ENCODE measurements around the gene RPGRIP1. TPM values are rescaled to one million over a fixed set of nuclear protein-coding genes. Genes with fewer than 3 reads are reported as not detected.

RPGRIP1 gene
- total RNA-seq, 1 donor from 2014 or later = not detected

GRCh38 chr14:21257394-21257909 is 22.4 kb upstream of the RPGRIP1 start:
- TF ChIP-seq CTCF (IDR thresholded peaks at IDR 0.05; ENCODE audit: insufficient read depth, low read length, poor library complexity, severe bottlenecking) = no peak
- no peak overlapping the region for H3K4me3 ChIP-seq (ENCODE audit: low read depth, low read length)
- DNase-seq (ENCODE audit: low read depth) = no peak
- peaks cover 2% of the 10 kb centered on the region for H3K36me3 ChIP-seq (ENCODE audit: control insufficient read depth, insufficient read depth, low read length)
- no peaks in the 10 kb centered on the region for H3K27me3 ChIP-seq (ENCODE audit: control insufficient read depth, insufficient read depth, low read length)

- Histone ChIP-seq H3K27me3 (ENCODE audit: control insufficient read depth, insufficient read depth, low read length) (no peaks in the 10 kb centered on the region), H3K4me3 (ENCODE audit: low read depth, low read length) (no peak overlapping the region), H3K36me3 (ENCODE audit: control insufficient read depth, insufficient read depth, low read length) (peaks cover 2% of the 10 kb centered on the region)
- TF ChIP-seq CTCF (IDR thresholded peaks at IDR 0.05; ENCODE audit: insufficient read depth, low read length, poor library complexity, severe bottlenecking) = no peak
- no peak for DNase-seq (ENCODE audit: low read depth)
These were observed 21.6 kb upstream of the RPGRIP1 start for GRCh38 chr14:21258005-21258888.

GRCh38 chr14:21258889-21259787 is 20.7 kb upstream of the RPGRIP1 start:
- TF ChIP-seq CTCF (IDR thresholded peaks at IDR 0.05; ENCODE audit: insufficient read depth, low read length, poor library complexity, severe bottlenecking) = no peak
- no peak for DNase-seq (ENCODE audit: low read depth)
- Histone ChIP-seq H3K36me3 (ENCODE audit: control insufficient read depth, insufficient read depth, low read length) (peaks cover 3% of the 10 kb centered on the region), H3K27me3 (ENCODE audit: control insufficient read depth, insufficient read depth, low read length) (no peaks in the 10 kb centered on the region), H3K4me3 (ENCODE audit: low read depth, low read length) (no peak overlapping the region)

- Histone ChIP-seq H3K4me3 (ENCODE audit: low read depth, low read length) (no peak overlapping the region), H3K36me3 (ENCODE audit: control insufficient read depth, insufficient read depth, low read length) (peaks cover 3% of the 10 kb centered on the region), H3K27me3 (ENCODE audit: control insufficient read depth, insufficient read depth, low read length) (no peaks in the 10 kb centered on the region)
- no peak for DNase-seq (ENCODE audit: low read depth)
- TF ChIP-seq CTCF (IDR thresholded peaks at IDR 0.05; ENCODE audit: insufficient read depth, low read length, poor library complexity, severe bottlenecking) = no peak
These were observed 18.1 kb upstream of the RPGRIP1 start for GRCh38 chr14:21261824-21262223.

- no peak for TF ChIP-seq CTCF (IDR thresholded peaks at IDR 0.05; ENCODE audit: insufficient read depth, low read length, poor library complexity, severe bottlenecking)
- DNase-seq (ENCODE audit: low read depth) = no peak
- Histone ChIP-seq H3K36me3 (ENCODE audit: control insufficient read depth, insufficient read depth, low read length) (peaks cover 3% of the 10 kb centered on the region), H3K4me3 (ENCODE audit: low read depth, low read length) (no peak overlapping the region), H3K27me3 (ENCODE audit: control insufficient read depth, insufficient read depth, low read length) (no peaks in the 10 kb centered on the region)
These were observed 17.5 kb upstream of the RPGRIP1 start for GRCh38 chr14:21262410-21262809.

All from kidney epithelial cell (primary cell).